T-cell (primary cell): ENCODE results near the gene ARHGAP21. TPM values are rescaled to one million over a fixed set of nuclear protein-coding genes. Genes with fewer than 3 reads are reported as not detected.

ENCODE experiments used
- ATAC-seq, 4 experiments: fragments of 200-7000 bp in 3 of 4; fragments of 150-1000 bp in 1 of 4; cut with Tn5 transposase; replicated peaks in 1 of 4; 1 replicate in 3 of 4; 2 replicates in 1 of 4; pipeline ENCODE4 v1.10.0; 2021; ENCODE audit warnings: moderate library complexity in 3 of 4, mild to moderate bottlenecking in 2 of 4, moderate number of reproducible peaks in 1 of 4
- CTCF ChIA-PET, 2 donors: fragments of 300-600 bp; sonication (Branson Sonifier 250); formaldehyde crosslinking; loops; one replicate each; lab custom pipeline; 2022; ENCODE audit warnings: antibody characterized with exemption in 2 of 2; lab: Charles Lee
- POLR2A ChIA-PET, 2 donors: fragments of 300-600 bp; sonication (Branson Sonifier 250); formaldehyde crosslinking; loops; one replicate each; lab custom pipeline; 2022; ENCODE audit warnings: antibody characterized with exemption in 2 of 2; lab: Charles Lee
- DNase-seq, 35 experiments: peaks; one replicate each; pipeline versions ENCODE4 v3.0.0 to v3.0.0-alpha.2; 2013 to 2023
- H3K27ac ChIP-seq: one replicate; pipeline ENCODE4 v1.5.1; 2013; ENCODE audit warnings: low read length
- H3K27me3 ChIP-seq, 2 experiments: replicated peaks in 1 of 2; 1 replicate in 1 of 2; 2 replicates in 1 of 2; pipeline versions ENCODE4 v1.6.1 to v1.7.0; 2013; ENCODE audit warnings: low read length in 1 of 2, mixed read lengths in 1 of 2; ENCODE audit not compliant: control insufficient read depth in 2 of 2, insufficient read depth in 2 of 2; ENCODE audit errors: extremely low read depth in 1 of 2
- H3K36me3 ChIP-seq, 2 donors: 1 replicate in 1 of 2; 2 replicates in 1 of 2; pipeline versions ENCODE4 v1.6.1 to v1.7.0; 2013; ENCODE audit warnings: low read length in 1 of 2; ENCODE audit not compliant: control insufficient read depth in 2 of 2, insufficient read depth in 1 of 2; ENCODE audit errors: extremely low read depth in 1 of 2
- H3K4me1 ChIP-seq, 2 experiments: 1 replicate in 1 of 2; 2 replicates in 1 of 2; pipeline versions ENCODE4 v1.6.1 to v1.7.0; 2013; ENCODE audit warnings: low read length in 2 of 2, mixed read lengths in 1 of 2; ENCODE audit not compliant: insufficient read depth in 2 of 2, control insufficient read depth in 1 of 2; ENCODE audit errors: extremely low read depth in 1 of 2
- H3K4me3 ChIP-seq, 2 donors: 1 replicate in 1 of 2; 2 replicates in 1 of 2; pipeline versions ENCODE4 v1.5.1 to v1.7.0; 2013; ENCODE audit warnings: mild to moderate bottlenecking in 2 of 2, low read length in 1 of 2, moderate library complexity in 1 of 2; ENCODE audit not compliant: control insufficient read depth in 1 of 2; ENCODE audit errors: extremely low read depth in 1 of 2
- H3K9me3 ChIP-seq: 2 replicates; pipeline ENCODE4 v1.7.0; 2013
- H3K27ac Mint-ChIP-seq, 2 donors: one replicate each; pipeline ENCODE4 v1.8.0; 2020 to 2021; ENCODE audit warnings: mild to moderate bottlenecking in 2 of 2, mixed read lengths in 2 of 2
- H3K27me3 Mint-ChIP-seq, 2 donors: one replicate each; pipeline ENCODE4 v1.8.0; 2021 to 2022; ENCODE audit warnings: mixed read lengths in 2 of 2
- H3K36me3 Mint-ChIP-seq: one replicate; pipeline ENCODE4 v1.8.0; 2021; ENCODE audit warnings: mixed read lengths
- H3K4me1 Mint-ChIP-seq, 3 donors: one replicate each; pipeline ENCODE4 v1.8.0; 2020 to 2022; ENCODE audit warnings: mixed read lengths in 3 of 3, mild to moderate bottlenecking in 1 of 3
- H3K4me3 Mint-ChIP-seq, 3 donors: one replicate each; pipeline ENCODE4 v1.8.0; 2020 to 2022; ENCODE audit warnings: mild to moderate bottlenecking in 3 of 3, mixed read lengths in 3 of 3, moderate library complexity in 3 of 3
- H3K9me3 Mint-ChIP-seq, 3 donors: one replicate each; pipeline ENCODE4 v1.8.0; 2020 to 2022; ENCODE audit warnings: mixed read lengths in 3 of 3
- WGBS: methylation state at CpG from one replicate; pipeline ENCODE4 v1.1.5; 2013; ENCODE audit warnings: missing lambda C conversion rate; ENCODE audit not compliant: insufficient coverage; 5-methylcytosine and 5-hydroxymethylcytosine counted together
- total RNA-seq, 35 experiments: library from RNA in 6 of 35; stranded (reverse) in 6 of 35; fragments of 120-200 nt in 1 of 35; gene quantifications; one replicate each; pipeline versions ENCODE4 v1.2.1 to v1.2.4 and lab custom pipeline; 2013 to 2026

The ARHGAP21 gene
- total RNA-seq, 5 donors from 2014 or later (not counting 1 experiment from before 2014, with no cell fraction given), result 19.1 to 45.8 (median 26.1) TPM

DNA sequence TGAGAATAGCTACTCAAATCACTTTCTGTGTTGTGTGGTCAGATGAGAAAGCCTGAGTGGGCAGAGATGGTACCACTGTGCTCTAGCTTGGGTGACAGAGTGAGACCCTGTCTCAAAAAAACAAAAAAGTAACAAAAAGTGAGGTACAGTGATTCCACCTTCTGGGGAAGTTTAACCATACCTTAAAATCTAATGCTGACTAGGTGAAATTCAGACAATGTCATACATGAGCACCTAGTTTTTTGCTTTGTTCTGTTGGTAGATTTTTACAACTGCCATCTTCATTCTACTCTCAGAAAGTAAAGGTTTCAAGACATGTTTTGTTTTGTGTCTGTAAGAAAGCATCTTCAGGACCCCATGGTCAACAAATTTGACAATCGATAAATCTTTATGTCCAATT is 144.2 kb downstream of the ARHGAP21 start:
- Mint-ChIP-seq H3K4me3 (no peak overlapping the region), H3K9me3 (no peaks in the 10 kb centered on the region), H3K36me3 (peaks cover 7% of the 10 kb centered on the region), H3K27ac (no peak overlapping the region), H3K4me1 (peaks cover 0 to 5% (median 0%) of the 10 kb centered on the region in 3 donors), H3K27me3 (peaks cover 7 to 9% of the 10 kb centered on the region in 2 donors)
- no peak overlapping the region for H3K27ac ChIP-seq
- no peaks in the 10 kb centered on the region for H3K27me3 ChIP-seq
- DNase-seq, result no peak
- no peaks in the 10 kb centered on the region for H3K9me3 ChIP-seq
- H3K4me3 ChIP-seq, result no peak overlapping the region
- ChIA-PET POLR2A (no interaction called here), CTCF (interaction anchor here in 1 of 2 donors (0.6 kb wide), 1 partner anchor 22 kb away, joined by 3 read pairs; no protein-coding TSS in a partner anchor)
- ATAC-seq, result no peak
- no peaks in the 10 kb centered on the region for H3K4me1 ChIP-seq
- WGBS, result no CpG with 5 or more reads among the region's 1 CpG
- H3K36me3 ChIP-seq, result no peaks in the 10 kb centered on the region

DNA sequence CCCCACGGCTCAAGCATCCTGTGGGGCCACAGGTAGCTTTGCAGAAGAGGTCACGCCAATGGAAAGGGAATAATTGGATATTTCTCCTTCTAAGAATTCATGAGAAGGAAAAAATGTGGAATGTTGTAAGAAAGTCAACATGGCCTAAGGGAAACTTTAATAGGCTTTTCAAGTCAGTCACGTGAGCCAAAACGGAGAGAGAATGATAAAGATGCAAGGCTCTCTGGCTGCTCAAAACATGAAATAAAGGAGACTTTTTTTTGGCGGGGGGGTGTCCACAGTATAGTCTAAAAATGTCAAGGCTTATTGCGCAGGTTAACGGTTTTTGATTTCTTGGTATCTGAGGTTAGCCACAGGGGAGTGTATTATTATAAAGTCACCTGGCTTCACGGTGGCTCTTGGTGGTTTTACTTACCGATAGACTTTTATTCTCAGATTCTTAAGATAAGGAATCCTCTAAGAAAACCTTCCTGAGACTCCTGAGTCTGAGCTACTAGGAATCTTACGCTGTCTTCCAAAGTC is 148.1 kb downstream of the ARHGAP21 start:
- peaks cover 0 to 12% of the 10 kb centered on the region in 2 experiments for H3K27me3 ChIP-seq
- ChIA-PET POLR2A (no interaction called here), CTCF (interaction anchor here in 1 of 2 donors (0.6 to 0.9 kb wide), 2 partner anchors 46 to 396 kb away, joined by 5 to 7 read pairs; no protein-coding TSS in a partner anchor)
- Mint-ChIP-seq H3K36me3 (no peaks in the 10 kb centered on the region), H3K9me3 (no peaks in the 10 kb centered on the region), H3K4me3 (no peak overlapping the region), H3K27me3 (peaks cover 11 to 16% of the 10 kb centered on the region in 2 donors), H3K4me1 (peaks cover 0 to 5% (median 0%) of the 10 kb centered on the region in 3 donors), H3K27ac (no peak overlapping the region)
- DNase-seq (no peak), ATAC-seq (no peak)
- no peaks in the 10 kb centered on the region for H3K4me1 ChIP-seq
- WGBS, result 43% methylated on average over 2 of the region's 10 CpGs
- H3K9me3 ChIP-seq, result no peaks in the 10 kb centered on the region
- H3K4me3 ChIP-seq, result no peak overlapping the region
- no peak overlapping the region for H3K27ac ChIP-seq
- H3K36me3 ChIP-seq, result no peaks in the 10 kb centered on the region

DNA sequence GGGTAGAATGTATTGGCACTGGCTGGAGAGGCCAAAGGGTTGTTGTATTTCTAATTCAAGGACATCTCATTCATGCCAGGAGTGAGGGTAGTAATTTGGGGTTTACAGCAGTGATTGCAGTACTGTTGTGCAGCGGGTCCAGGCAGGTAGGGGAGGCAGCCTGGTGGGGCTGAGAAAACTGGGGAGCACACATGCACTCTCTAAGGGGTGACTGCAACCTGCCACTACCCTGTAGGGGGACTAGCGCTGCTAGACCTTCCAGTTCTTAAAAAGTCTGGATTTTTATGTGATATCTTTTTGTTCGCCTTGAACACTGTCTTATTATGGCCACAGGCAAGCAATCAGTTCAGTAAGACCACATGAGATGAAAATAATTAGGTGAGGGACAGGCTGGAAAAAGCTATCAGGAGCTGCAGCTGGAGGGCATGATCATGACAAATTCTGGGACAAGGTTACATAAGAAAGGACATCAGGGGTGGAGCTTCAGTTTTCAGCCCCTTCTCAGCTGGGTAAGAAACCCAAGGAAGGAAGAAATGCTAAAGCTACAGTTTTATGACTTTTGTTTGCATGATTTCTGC is 149.0 kb downstream of the ARHGAP21 start:
- no peak overlapping the region for H3K4me3 ChIP-seq
- Mint-ChIP-seq H3K4me3 (no peak overlapping the region), H3K4me1 (peaks cover 0 to 5% (median 0%) of the 10 kb centered on the region in 3 donors), H3K27ac (no peak overlapping the region), H3K27me3 (peaks cover 15 to 22% of the 10 kb centered on the region in 2 donors), H3K36me3 (no peaks in the 10 kb centered on the region), H3K9me3 (no peaks in the 10 kb centered on the region)
- CTCF ChIA-PET, result interaction anchor here in 1 of 2 donors (0.6 kb wide), 1 partner anchor 397 kb away, joined by 5 read pairs; no protein-coding TSS in a partner anchor
- 100% methylated on average over 1 of the region's 3 CpGs for WGBS
- DNase-seq, result no peak
- no peaks in the 10 kb centered on the region for H3K4me1 ChIP-seq
- H3K9me3 ChIP-seq, result no peaks in the 10 kb centered on the region
- ATAC-seq, result no peak
- POLR2A ChIA-PET, result no interaction called here
- peaks cover 0 to 19% of the 10 kb centered on the region in 2 experiments for H3K27me3 ChIP-seq
- no peak overlapping the region for H3K27ac ChIP-seq
- no peaks in the 10 kb centered on the region for H3K36me3 ChIP-seq

DNA sequence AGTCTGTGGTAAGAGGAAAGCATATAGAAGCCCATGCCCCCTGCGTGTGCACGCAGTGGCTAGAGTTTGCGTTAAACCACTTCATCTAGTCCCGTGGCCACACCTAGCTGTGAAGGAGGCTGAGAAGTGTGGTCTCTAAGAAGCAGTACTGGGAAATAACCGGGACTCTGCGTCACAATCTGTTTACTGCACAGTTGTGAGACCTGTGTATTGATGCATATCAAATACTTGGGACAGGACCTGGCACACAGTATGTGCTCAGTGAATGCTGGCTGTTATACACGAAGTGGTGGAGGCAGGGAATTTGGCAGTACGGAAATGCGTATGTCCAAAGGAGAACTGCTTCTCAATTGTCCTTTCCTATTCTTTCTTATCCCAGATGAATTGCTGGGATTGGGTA is 149.5 kb downstream of the ARHGAP21 start:
- no peak overlapping the region for H3K4me3 Mint-ChIP-seq
- CTCF ChIA-PET, result no interaction called here
- WGBS, result 95% methylated on average over 6 of the region's 9 CpGs
- no peak overlapping the region for H3K27ac Mint-ChIP-seq
- H3K9me3 Mint-ChIP-seq, result no peaks in the 10 kb centered on the region
- H3K9me3 ChIP-seq, result no peaks in the 10 kb centered on the region
- no peak overlapping the region for H3K4me3 ChIP-seq
- no peak for DNase-seq
- H3K36me3 ChIP-seq, result no peaks in the 10 kb centered on the region
- H3K27me3 Mint-ChIP-seq, result peaks cover 15 to 24% of the 10 kb centered on the region in 2 donors
- peaks cover 0 to 23% of the 10 kb centered on the region in 2 experiments for H3K27me3 ChIP-seq
- H3K27ac ChIP-seq, result no peak overlapping the region
- H3K4me1 Mint-ChIP-seq, result peaks cover 0 to 5% (median 0%) of the 10 kb centered on the region in 3 donors
- POLR2A ChIA-PET, result no interaction called here
- no peaks in the 10 kb centered on the region for H3K4me1 ChIP-seq
- H3K36me3 Mint-ChIP-seq, result no peaks in the 10 kb centered on the region
- no peak for ATAC-seq

DNA sequence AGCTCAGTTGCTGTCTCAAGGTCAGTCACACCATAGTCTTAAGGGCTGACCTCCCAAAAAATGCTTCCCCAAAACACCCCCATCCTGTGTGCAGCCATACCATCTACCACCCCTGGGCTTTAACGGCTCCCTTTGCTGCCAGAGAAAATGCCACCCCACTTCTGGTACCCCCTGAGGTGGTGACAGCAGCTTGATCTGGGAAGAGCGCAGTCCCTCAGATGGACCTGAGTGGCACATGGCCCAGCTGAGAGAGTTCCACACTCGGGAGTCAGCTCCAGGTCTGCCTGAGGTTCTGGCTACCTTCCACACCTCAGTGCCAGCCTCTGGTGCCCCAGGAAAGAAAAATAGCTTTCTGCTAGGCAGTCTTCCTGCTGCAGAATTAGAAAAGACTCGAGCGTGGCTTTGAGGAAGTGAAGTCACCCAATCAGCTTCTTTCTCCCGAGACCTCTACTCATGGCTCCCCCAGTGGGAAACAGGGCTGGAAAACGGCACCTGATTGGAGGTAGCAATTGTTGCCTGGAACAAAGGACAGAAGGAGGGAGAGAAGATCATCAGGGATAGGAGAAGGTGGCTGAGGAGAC is 151.7 kb downstream of the ARHGAP21 start:
- Histone ChIP-seq H3K27ac (no peak overlapping the region), H3K4me1 (no peaks in the 10 kb centered on the region), H3K4me3 (no peak overlapping the region), H3K36me3 (no peaks in the 10 kb centered on the region), H3K9me3 (no peaks in the 10 kb centered on the region), H3K27me3 (peaks cover 0 to 32% of the 10 kb centered on the region in 2 experiments)
- POLR2A ChIA-PET, result no interaction called here
- no peaks in the 10 kb centered on the region for H3K36me3 Mint-ChIP-seq
- ATAC-seq, result no peak
- 93% methylated on average over 3 of the region's 7 CpGs for WGBS
- H3K27me3 Mint-ChIP-seq, result peaks cover 15 to 32% of the 10 kb centered on the region in 2 donors
- H3K9me3 Mint-ChIP-seq, result no peaks in the 10 kb centered on the region
- DNase-seq, result no peak
- peaks cover 0 to 5% (median 0%) of the 10 kb centered on the region in 3 donors for H3K4me1 Mint-ChIP-seq
- no peak overlapping the region for H3K4me3 Mint-ChIP-seq
- CTCF ChIA-PET, result interaction anchor here in 1 of 2 donors (0.6 kb wide), 1 partner anchor 324 kb away, joined by 3 read pairs; no protein-coding TSS in a partner anchor
- no peak overlapping the region for H3K27ac Mint-ChIP-seq

DNA sequence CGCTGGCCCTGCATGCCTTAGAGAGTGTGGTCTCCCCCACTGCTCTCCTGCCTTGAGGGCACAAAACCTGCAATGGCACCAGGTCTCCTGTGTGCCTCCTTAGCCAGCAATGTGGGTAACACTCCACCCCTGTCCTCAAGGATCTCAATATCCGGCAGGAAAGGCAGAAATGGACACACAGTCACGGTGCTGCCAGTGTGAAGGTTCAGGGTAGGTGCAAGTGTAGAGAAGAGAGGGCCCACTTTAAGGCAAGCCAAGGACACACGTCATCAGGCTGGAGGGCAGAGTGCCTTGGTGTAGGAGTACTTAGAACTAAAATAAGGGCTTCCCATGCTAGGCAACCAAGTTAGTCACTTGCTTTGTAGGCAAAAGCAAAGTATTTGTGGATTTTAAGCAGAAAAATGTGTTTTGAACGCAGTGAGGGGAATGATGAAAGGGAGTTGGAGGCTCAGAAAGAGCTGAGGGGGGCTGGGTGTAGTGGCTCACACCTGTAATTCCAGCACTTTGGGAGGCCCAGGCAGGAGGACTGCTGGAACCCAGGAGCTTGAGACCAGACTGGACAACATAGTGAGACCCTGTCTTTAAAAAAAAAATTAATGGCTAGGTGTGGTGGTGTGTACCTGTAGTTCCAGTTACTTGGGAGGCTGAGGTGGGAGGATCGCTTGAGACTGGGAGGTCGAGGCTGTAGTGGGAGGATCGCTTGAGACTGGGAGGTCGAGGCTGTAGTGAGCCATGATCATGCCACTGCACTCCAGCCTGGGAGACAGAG is 152.8 kb downstream of the ARHGAP21 start:
- Mint-ChIP-seq H3K9me3 (no peaks in the 10 kb centered on the region), H3K27ac (no peak overlapping the region), H3K4me1 (peaks cover 0 to 5% (median 0%) of the 10 kb centered on the region in 3 donors), H3K4me3 (no peak overlapping the region), H3K27me3 (peaks cover 15 to 32% of the 10 kb centered on the region in 2 donors), H3K36me3 (no peaks in the 10 kb centered on the region)
- ChIA-PET CTCF (no interaction called here), POLR2A (no interaction called here)
- Histone ChIP-seq H3K9me3 (no peaks in the 10 kb centered on the region), H3K4me3 (no peak overlapping the region), H3K27me3 (peaks cover 0 to 32% of the 10 kb centered on the region in 2 experiments), H3K36me3 (no peaks in the 10 kb centered on the region), H3K4me1 (no peaks in the 10 kb centered on the region), H3K27ac (no peak overlapping the region)
- DNase-seq (no peak), ATAC-seq (no peak)
- whole genome bisulfite sequencing, result 82% methylated on average over 9 of the region's 9 CpGs
